DOHH2 (cell line): Measurements from ENCODE around the gene MYO1A.
A peak's percentile ranks its signal among the peaks of the same experiment; 100 is the strongest.

Source experiments
- H3F3A ChIP-seq: fragments of 200-600 bp; sonication (generic), shearing (Covaris generic); 2 replicates; pipeline ENCODE4 v1.6.0; 2016; ENCODE audit warnings: antibody characterized with exemption, mild to moderate bottlenecking; ENCODE audit not compliant: control insufficient read depth, insufficient read depth
- H3K27ac ChIP-seq: fragments of 200-600 bp; sonication (generic); 2 replicates; pipeline ENCODE4 v1.5.1; 2014; ENCODE audit warnings: low read depth, mild to moderate bottlenecking, low read length, moderate library complexity
- H3K27me3 ChIP-seq: fragments of 200-600 bp; sonication (generic); 2 replicates; pipeline ENCODE4 v1.6.1; 2014; ENCODE audit warnings: mild to moderate bottlenecking, low read length, mixed read lengths; ENCODE audit not compliant: control insufficient read depth
- H3K36me3 ChIP-seq: fragments of 200-600 bp; sonication (generic); 2 replicates; pipeline ENCODE4 v1.6.1; 2014; ENCODE audit warnings: mild to moderate bottlenecking, low read length, moderate library complexity, mixed read lengths; ENCODE audit not compliant: control insufficient read depth
- H3K4me1 ChIP-seq: fragments of 200-600 bp; sonication (generic); 2 replicates; pipeline ENCODE4 v1.6.1; 2014; ENCODE audit warnings: mild to moderate bottlenecking, low read length, mixed read lengths; ENCODE audit not compliant: control insufficient read depth
- H3K4me2 ChIP-seq: fragments of 200-600 bp; sonication (generic); 2 replicates; pipeline ENCODE4 v1.6.0; 2014; ENCODE audit warnings: mild to moderate bottlenecking, low read length, moderate library complexity
- H3K4me3 ChIP-seq: fragments of 200-600 bp; sonication (generic); 2 replicates; pipeline ENCODE4 v1.5.1; 2014; ENCODE audit warnings: mild to moderate bottlenecking, low read length, mixed read lengths
- H3K79me2 ChIP-seq: fragments of 200-600 bp; sonication (generic); 2 replicates; pipeline ENCODE4 v1.6.1; 2014; ENCODE audit warnings: mild to moderate bottlenecking, low read length, mixed read lengths; ENCODE audit not compliant: control insufficient read depth
- H3K9me2 ChIP-seq: fragments of 200-600 bp; sonication (generic); replicated peaks from 2 replicates; pipeline ENCODE4 v1.6.1; 2014; ENCODE audit warnings: mild to moderate bottlenecking, low read length, mixed read lengths; ENCODE audit not compliant: control insufficient read depth
- H3K9me3 ChIP-seq: fragments of 200-600 bp; sonication (generic); 2 replicates; pipeline ENCODE4 v1.6.1; 2014; ENCODE audit warnings: antibody characterized with exemption, low read length, mixed read lengths; ENCODE audit not compliant: control insufficient read depth, insufficient read depth
- H4K20me1 ChIP-seq: fragments of 200-600 bp; sonication (generic); 2 replicates; pipeline ENCODE4 v1.6.0; 2014; ENCODE audit warnings: low read depth, mild to moderate bottlenecking, antibody characterized with exemption, low read length, moderate library complexity; ENCODE audit not compliant: control insufficient read depth, insufficient read depth
- EZH2phosphoT487 ChIP-seq: fragments of 200-600 bp; sonication (generic); IDR thresholded peaks from 2 replicates; pipeline ENCODE4 v1.6.1; 2017; ENCODE audit warnings: borderline replicate concordance, mild to moderate bottlenecking, antibody characterized with exemption, low read length, moderate library complexity, mixed read lengths
- TF ChIP-seq, protein P1 (sequence below): fragments of 200-600 bp; sonication (generic); IDR thresholded peaks from one replicate; pipeline ENCODE4 v1.5.1; 2014; ENCODE audit warnings: antibody characterized with exemption, mild to moderate bottlenecking, low read depth, low read length; ENCODE audit not compliant: poor library complexity, severe bottlenecking

Gene MYO1A

GRCh38 chr12:57005980-57006808 lies 43.7 kb downstream of the MYO1A start, which contains the start of gene ZBTB39:
Gene ZBTB39 (minus strand): TSS chr12:57006546. CDS start chr12:57004917, 1,629 bp downstream.
- Histone ChIP-seq H3K79me2 (peaks cover 45% of the 10 kb centered on the region), H3K9me3 (no peaks in the 10 kb centered on the region), H3K27me3 (no peaks in the 10 kb centered on the region), H3K4me3 (peak within 1 kb of the TSS; percentile 91), H4K20me1 (peaks cover 4% of the 10 kb centered on the region; the same call in 1 of the 2 replicates), H3F3A (peaks cover 7% of the 10 kb centered on the region; the same call in 1 of the 2 replicates), H3K36me3 (peaks cover 41% of the 10 kb centered on the region), H3K4me1 (peaks cover 18% of the 10 kb centered on the region), H3K4me2 (peak within 1 kb of the TSS; percentile 95), H3K9me2 (no peaks in the 10 kb centered on the region), H3K27ac (peak within 1 kb of the TSS; percentile 40)
- TF ChIP-seq EZH2phosphoT487 = no peak
- TF ChIP-seq, protein P1, sequence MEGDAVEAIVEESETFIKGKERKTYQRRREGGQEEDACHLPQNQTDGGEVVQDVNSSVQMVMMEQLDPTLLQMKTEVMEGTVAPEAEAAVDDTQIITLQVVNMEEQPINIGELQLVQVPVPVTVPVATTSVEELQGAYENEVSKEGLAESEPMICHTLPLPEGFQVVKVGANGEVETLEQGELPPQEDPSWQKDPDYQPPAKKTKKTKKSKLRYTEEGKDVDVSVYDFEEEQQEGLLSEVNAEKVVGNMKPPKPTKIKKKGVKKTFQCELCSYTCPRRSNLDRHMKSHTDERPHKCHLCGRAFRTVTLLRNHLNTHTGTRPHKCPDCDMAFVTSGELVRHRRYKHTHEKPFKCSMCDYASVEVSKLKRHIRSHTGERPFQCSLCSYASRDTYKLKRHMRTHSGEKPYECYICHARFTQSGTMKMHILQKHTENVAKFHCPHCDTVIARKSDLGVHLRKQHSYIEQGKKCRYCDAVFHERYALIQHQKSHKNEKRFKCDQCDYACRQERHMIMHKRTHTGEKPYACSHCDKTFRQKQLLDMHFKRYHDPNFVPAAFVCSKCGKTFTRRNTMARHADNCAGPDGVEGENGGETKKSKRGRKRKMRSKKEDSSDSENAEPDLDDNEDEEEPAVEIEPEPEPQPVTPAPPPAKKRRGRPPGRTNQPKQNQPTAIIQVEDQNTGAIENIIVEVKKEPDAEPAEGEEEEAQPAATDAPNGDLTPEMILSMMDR = peak; percentile 64

DNA sequence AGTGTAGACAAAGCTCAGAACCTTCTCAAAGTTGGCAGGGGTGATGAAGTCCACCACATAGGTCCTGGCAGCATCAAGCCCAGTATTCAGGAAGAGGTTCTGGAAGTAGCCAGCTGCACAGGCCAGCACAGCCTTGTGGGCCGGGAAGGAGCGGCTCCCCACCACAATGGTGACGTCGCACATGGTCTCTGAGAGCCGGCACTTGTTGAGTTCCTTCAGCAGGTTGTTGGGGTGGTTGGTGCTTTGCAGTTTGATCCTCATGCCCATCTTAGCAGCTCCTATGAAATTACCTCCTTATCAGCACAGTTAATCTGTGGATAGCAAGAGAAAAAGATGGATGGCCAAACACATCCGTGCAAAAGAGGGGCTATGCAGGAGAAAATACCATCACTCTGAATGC lies 45.3 kb downstream of the MYO1A start:
- H3K36me3 ChIP-seq = peaks cover 54% of the 10 kb centered on the region
- H3K4me3 ChIP-seq = peak overlapping the region; percentile 91; the same call in 1 of the 2 replicates
- peak overlapping the region; percentile 95 for H3K4me2 ChIP-seq
- no peaks in the 10 kb centered on the region for H3K9me2 ChIP-seq
- peaks cover 59% of the 10 kb centered on the region for H3K79me2 ChIP-seq
- peaks cover 18% of the 10 kb centered on the region for H3K4me1 ChIP-seq
- no peaks in the 10 kb centered on the region for H3K27me3 ChIP-seq
- no peak overlapping the region for H3K27ac ChIP-seq
- H3F3A ChIP-seq = peaks cover 7% of the 10 kb centered on the region; the same call in 1 of the 2 replicates
- no peaks in the 10 kb centered on the region for H3K9me3 ChIP-seq
- TF ChIP-seq, protein P1 = no peak
- TF ChIP-seq EZH2phosphoT487 = no peak
- peaks cover 10% of the 10 kb centered on the region; the same call in 1 of the 2 replicates for H4K20me1 ChIP-seq

DNA sequence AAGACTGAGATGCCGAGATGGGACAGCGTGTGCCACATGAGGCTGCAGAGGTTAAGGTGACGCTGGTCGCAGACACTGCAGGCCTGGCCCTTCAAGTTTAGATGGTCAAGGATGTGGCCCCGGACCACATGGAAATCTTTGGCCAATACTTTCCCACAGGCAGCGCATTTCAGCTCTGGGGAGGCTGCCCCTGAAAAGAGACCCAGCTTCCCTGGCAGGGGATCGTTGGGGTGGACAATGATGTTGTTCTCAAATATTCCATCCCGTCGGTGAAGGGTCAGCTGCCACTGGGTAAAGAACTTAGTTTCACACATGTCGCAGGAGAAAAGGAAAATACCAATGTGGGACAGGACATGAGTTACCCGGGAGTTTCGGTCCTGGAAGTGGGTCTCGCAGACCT lies 46.5 kb downstream of the MYO1A start:
- no peak overlapping the region for H3K27ac ChIP-seq
- H3K4me1 ChIP-seq = peaks cover 18% of the 10 kb centered on the region
- H3K9me3 ChIP-seq = no peaks in the 10 kb centered on the region
- H3K27me3 ChIP-seq = no peaks in the 10 kb centered on the region
- TF ChIP-seq EZH2phosphoT487 = no peak
- TF ChIP-seq, protein P1 = no peak
- H3K4me3 ChIP-seq = no peak overlapping the region
- H3K4me2 ChIP-seq = no peak overlapping the region
- no peaks in the 10 kb centered on the region for H3K9me2 ChIP-seq
- peaks cover 62% of the 10 kb centered on the region for H3K79me2 ChIP-seq
- peaks cover 54% of the 10 kb centered on the region for H3K36me3 ChIP-seq
- peaks cover 7% of the 10 kb centered on the region; the same call in 1 of the 2 replicates for H3F3A ChIP-seq
- H4K20me1 ChIP-seq = peaks cover 10% of the 10 kb centered on the region; the same call in 1 of the 2 replicates
